GM21381 (cell line): ENCODE data around the gene ITGA8.
"Not testable (repeated sequence)": the region's sequence is repeated elsewhere in the genome, so short reads cannot be mapped to it uniquely, and the experiment has no call there.

Source experiments
- ATAC-seq: cut with Tn5 transposase; IDR thresholded peaks from one replicate; pipeline ENCODE4 v1.9.1; 2021; ENCODE audit warnings: mild to moderate bottlenecking, moderate library complexity; ENCODE audit not compliant: unreplicated experiment

The ITGA8 gene

DNA sequence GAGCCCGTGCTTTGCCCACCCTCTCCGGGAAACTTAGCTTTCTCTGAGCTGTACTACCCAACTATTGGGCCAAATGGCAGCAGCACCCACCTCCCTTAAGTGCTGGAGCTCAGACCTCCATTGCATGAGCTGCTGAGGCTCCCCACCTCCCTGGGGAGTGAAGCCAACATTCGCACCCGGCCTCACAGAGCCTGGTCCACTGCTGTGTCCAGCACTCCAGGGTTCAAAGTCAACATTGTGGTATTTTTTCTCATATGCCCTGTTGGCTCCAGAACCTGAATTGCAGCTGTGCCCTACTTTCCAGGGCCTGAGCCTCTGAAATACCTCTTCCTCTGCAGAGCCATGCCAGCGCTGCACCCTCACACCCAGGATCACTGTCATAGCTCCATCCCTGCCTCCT, 29.7 kb downstream of the ITGA8 start:
- no peak for ATAC-seq

DNA sequence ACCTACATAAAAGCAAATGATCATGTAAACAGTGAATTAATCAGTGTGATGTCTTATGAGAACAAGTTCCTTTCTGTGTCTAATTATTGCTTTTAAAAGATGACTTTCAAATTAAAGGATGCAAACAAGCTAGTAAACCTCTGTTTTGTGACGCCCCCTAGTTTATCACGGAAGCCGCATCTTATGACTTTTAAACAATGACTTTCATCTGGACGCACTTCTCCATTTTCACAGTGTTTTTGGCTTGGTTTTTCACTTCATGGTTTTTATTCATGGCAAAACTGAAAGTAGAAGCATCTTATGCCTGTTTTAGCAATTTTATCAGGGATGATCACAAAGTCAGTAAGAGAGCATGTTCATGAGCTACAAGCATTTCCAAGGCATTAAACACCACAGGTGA, 35.0 kb downstream of the ITGA8 start:
- ATAC-seq = no peak

DNA sequence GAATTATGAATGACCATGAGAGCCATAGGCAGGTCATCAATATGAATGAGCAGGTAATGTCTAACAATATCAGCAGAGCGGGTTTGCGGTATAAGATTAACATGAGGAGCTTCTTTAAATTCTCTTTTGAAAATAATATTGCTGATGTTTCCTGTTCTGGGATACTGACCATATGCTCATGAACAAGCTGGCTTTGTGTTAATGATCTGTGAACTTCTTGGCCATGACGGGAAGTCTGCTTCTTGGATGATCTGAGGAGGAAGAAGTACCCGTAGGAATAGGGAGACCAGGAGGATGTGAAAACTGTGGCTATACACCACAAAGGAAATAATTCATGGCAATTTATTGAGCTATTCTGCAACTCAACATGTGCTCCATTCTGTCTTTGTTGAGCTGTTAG, 38.6 kb downstream of the ITGA8 start:
- ATAC-seq = no peak

DNA sequence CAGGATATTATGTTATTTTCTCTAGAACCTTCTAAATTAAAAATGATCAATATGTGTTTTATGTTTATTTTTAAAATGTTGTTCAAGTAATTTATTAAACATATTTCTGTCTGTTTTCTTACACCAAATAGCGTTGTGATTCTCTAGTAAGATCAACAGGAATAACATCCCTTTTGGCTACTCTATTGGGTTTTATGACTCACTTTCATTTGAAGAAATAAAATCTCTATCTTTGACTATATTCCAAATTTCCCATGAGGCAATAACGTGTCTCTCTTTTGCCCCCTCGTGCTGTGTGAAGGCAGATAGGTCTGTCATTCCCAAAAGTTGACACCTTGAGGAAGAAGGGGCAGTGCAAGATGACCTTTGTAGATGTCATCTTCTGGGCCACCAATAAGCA, 40.9 kb downstream of the ITGA8 start:
- no peak for ATAC-seq

DNA sequence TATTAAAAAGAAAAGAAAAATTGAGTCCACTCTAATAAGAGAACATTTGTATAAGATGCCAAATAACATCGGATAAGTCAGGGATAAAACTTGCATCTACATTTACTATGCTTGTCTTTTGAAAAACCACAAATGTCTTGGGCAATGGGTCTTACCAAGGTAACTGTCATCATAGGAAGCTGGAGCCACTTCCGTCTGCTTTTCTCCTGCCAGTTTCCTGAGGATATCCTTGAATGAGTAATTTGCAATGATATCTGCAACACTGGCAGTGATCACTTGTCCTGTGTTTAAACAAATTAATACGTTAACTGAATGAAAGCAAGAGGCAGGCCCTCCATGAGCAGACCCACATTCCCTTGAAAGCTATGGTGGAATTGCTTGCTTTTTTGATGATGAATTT, 47.3 kb downstream of the ITGA8 start:
- no peak for ATAC-seq

DNA sequence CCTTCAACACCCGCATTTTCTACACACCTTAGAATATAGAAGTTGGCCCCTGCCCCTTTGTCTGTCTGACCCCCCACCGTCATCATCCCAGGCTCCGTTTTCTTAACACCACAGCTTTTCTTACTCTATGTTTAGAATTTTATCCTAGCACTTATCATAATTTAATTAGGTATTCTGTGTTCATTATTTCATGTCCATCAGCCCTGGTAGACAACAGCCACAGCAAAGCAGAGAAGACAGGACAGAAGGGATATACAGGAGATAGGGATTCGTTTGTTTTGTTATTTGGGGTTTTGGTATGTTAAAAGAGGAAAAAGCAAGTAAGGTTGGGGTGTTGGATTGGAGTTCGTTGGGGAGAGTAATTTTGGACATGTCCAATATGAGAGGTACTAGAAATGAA, 48.8 kb downstream of the ITGA8 start:
- no peak for ATAC-seq

DNA sequence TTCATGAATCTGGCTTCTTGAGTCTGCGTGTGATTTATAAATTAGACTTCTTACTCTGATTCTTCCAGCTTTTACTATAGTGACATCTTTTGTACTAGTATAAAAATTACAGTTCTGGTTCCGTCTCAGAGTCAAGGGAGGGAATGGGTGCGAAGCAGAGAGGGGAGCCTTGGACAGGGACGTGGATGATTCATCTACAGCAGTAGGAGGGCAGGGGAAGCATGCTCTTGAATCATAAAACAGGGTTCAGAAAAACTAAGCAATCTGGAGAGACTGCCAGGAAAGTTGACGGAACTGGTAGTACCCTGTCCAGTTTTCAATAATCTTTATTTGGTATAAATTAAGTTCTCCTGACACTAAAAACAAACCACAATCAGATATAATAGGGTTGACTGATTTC, 58.1 kb downstream of the ITGA8 start:
- ATAC-seq = no peak

DNA sequence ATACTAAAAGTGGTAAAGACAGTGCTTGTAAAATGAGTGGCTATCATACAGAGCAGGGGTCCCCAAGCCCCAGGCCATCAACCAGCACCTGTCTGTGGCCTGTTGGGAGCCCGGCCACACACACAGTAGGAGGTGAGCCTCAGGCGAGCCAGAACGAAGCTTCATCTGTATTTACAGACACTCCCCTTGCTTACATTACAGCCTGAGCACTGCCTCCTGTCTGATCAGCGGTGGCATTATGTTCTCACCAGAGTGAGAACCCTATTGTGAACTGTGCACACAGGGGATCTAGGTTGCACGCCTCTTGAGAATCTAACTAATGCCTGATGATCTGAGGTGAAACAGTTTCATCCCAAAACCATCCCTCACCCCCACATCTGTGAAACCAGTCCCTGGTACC, 58.7 kb downstream of the ITGA8 start:
- ATAC-seq = no peak

DNA sequence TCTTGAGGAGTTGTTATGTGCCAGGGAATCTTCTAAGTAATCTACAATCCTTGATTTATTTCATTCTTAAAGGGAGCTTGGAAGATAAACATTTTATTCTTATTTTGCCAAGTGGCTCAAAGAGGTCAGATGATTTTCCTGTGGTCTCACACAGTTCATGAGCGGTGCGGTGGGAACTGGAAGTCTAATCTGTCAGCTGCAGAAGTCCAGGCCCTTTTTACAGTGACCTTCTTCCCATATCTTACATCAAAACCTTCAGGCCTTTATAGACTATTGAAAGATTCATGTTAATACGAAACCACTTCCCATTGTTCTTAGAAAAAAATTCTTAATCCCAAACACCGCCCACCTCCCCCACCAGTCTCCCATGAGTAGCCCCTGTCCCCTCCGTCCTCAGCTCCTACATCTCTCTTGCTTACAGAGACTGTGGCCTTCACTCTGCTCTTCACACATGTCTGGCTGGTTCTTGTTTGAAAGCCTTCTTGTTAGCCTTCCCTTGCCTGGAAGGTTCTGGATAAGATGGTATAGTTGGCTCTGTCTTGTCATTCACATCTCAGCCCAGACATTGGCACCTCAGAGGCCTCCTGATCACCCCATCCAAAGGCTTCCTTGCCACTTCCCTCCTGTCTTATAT, 61.5 kb downstream of the ITGA8 start:
- ATAC-seq = no peak

DNA sequence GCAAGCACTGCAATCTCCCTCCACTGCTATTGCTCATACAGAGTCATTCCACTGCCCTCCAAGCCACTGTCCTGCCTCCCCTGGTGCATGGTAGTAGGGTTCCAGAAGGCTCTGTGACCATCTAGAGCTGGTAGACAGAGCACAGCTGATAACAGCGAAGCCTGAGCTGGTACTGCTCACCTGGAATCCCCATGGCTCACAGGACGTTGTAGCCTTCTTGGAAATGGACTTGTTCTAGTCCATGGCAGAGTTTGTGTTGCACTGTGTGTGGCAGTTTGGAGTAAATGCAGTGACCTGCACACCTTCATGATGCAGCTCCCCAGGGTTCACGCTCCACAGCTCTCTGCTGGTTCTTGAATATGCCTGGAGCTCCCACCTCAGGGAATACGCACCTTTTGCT, 67.0 kb downstream of the ITGA8 start:
- ATAC-seq = no peak

DNA sequence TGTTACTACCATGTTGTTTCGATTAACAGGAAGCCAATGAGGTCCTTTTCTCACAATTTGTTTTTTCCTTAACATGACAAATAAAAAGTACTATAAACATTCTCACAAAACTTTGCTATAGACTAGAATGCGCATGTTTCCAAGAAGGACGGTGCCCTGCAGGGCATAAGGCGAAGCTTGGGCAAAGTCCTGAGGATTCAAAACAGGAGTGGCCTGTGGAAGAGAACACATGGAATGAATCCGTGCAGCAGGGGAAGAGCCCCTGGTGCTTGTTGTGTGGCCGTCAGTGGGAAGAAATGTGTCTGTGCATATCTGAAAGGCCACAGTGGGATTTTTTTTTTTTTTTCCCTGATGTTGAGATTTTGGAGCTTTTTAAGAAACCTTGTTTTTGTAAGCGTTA, 67.6 kb downstream of the ITGA8 start:
- ATAC-seq = no peak

DNA sequence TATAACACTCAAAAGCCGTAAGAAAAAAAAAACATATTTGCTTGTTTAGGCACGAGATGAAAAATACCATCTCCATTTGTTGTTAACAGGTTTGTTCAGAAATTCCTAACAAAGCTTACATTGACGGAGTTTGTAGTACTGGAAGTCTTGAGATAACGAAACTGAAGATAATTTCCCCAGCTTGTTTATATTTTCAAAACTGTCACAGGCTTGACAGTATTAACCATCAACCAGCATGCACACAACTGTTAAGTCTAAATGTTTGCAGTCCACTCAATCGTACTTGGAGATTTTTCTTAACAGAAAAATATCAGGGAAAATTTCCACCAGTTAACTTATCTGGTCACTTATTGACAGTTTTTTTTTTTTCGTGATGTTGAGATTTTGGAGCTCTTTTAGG, 68.5 kb downstream of the ITGA8 start:
- ATAC-seq = no peak

DNA sequence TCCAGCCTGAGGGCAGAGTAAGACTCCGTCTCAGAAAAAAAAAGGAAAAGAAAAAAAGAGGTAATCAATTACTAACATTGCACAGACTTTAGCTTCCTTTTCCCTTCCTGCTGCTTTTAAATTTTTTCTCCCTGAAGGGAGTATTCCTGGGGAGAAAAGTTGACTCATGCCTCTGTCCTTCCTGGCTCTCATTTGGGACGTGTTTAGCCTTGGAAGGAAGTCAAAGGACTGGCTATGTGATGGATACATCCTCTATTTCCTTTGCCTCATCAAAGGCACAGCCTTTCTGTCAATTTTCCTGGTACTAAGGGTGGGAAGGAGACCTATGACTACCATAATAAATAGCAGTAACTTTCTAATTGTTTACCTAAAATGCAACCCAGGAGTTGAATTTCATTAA, 77.6 kb downstream of the ITGA8 start:
- no peak for ATAC-seq

DNA sequence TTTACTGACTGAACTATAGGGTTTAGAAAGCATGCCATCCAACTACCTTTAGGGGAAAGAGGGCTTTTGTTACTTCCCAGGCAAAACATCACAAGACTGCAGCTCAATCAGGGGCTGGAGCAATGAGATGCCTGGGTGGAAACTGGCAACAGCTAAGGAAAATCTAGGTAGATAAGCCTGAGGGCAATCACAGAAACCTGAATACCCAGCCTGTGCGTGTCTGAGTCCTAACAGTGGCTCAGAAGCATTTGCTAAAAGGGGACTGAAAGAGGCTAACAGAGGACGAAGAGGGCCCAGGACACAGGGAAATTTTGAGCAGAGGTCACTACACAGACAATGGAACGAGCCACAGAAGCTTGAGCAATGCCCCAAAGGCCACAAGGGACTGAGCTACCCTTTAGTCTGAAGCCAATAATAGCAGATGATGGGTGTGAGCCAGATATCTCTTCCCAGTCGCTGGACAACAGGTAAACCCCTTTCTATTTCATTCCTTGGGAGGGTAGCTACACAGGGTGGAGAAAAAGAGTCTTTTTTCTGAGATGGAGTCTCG, 79.1 kb downstream of the ITGA8 start:
- ATAC-seq = no peak

DNA sequence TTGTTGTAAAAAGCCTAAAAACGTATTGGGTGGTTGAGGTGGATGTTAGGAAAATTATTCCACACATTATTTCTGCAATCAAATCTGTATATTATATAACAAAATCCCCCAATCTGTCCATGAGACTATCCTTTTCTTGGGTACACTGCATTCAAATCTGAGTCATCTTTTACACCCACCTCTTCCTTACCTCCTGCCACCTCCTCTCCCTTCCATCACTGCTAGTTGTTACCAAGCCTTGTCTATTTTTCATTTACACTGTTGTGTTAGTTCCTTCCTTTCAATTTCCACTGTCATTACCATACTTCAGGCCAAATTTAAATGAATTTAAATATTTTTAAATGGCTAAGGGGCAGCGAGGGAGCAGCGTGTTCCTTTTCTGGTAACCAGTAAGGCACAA, 83.3 kb downstream of the ITGA8 start:
- ATAC-seq = no peak

DNA sequence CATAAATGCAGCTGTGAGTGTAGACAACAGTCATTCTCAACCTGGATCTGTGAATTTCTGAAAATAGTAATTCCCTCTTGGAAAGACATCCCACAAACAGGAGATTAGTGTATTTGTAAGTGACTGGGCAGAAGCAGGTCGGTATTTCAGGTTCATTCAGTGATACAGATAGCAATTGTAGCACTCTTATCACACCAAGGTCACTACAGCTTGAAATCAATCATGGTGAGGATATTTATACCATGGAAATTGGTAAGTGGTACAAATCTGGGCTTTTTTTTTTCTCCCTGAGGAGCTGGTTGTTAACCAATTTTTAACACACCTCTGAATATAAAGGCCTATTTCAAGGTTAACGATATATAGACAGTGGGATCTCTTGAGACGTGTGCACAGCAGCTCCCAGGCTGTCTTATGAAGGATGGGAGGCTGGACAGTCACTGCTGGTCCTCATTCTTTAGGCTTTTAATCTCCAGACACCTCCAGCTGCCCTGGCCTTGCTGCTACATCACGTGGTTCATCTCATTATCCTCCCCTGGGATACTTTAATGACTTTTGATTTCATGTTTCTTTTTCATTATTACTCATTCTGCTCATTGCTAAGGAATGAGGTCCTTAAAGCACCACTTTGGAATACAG, 87.1 kb downstream of the ITGA8 start:
- no peak for ATAC-seq

DNA sequence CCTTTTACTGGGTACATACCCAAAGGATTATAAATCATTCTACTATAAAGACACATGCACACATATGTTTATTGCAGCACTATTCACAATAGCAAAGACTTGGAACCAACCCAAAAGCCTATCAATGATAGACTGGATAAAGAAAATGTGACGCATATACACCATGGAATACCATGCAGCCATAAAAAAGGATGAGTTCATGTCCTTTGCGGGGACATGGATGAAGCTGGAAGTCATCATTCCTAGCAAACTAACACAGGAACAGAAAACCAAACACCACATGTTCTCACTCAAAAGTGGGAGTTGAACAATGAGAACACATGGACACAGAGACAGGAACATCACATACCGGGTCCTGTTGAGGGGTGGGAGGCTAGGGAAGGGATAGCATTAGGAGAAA, 88.5 kb downstream of the ITGA8 start:
- ATAC-seq = not testable (repeated sequence)

DNA sequence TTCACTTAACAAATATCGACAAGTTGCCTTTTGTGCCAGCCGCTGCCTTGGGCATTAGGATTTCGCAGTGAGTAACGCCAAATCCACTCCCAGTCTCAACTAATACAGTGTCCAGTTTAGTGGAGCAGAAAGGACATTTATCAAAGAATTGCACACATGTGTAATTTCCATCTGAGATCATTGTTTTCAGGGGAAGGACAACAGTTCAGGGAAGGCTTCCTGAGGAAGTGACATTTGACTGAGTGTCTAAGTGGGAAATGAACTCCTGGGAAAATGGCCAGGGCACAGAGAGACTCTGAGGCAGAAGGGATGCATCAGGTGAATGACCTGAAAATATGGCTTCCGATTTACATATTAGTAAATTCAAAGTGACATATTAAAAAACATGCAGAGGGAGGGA, 89.4 kb downstream of the ITGA8 start:
- ATAC-seq = no peak

DNA sequence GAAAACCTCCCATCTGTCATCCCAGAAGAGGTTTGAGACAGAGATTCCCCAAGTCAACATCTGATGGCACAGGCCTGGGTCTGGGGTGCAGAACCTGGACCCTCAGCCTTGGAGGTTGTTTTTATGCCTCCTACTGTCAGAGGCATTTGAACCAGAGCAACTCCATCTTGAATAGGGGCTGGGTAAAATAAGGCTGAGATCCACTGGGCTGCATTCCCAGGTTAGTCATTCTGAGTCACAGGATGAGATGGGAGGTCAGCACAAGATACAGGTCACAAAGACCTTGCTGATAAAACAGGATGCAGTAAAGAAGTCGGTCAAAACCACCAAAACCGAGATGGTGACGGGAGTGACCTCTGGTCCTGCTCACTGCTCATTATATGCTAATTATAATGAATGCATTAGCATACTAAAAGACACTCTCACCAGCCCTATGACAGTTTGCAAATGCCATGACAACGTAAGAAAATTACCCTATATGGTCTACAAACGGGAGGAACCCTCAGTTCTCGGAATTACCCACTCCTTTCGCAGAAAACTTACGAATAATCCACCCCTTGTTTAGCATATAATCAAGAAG, 92.0 kb downstream of the ITGA8 start:
- ATAC-seq = no peak

DNA sequence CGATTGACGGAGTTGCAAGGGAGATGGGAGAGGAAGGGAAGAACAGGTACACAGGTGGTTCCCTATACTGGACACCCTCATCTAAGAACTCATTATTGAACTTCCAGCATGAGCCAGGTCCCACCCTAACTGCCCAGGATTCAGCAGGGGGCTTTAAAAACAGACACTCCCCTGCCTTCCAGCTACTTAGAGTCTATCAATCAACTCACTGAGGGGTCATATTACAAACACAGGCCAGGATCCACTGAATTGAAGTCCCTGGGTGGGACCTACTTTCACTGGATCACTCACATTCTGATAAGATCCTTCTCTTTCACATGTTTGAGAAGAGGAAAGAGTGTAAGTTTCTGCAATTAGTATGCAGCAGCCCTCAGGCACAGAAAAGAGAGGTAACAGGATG, 92.8 kb downstream of the ITGA8 start:
- no peak for ATAC-seq

DNA sequence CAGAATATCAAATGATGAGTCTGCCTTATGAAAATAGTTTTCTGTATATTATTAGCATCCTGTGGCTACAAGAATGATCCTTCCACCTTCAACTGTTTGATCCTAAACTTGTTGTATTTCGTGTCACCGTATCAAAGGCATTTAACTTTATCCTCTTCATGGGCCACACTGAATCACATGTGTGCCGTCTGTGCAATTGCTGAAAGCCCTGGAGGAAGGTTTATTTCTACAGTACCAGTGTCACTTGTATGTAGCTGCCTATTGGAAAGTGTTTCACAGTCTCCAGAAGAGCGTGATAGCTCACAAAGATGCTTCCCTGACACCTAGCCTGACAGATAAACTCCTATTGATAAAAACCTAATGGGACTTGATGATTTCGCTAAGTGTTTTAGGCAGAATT, 94.5 kb downstream of the ITGA8 start:
- ATAC-seq = no peak

DNA sequence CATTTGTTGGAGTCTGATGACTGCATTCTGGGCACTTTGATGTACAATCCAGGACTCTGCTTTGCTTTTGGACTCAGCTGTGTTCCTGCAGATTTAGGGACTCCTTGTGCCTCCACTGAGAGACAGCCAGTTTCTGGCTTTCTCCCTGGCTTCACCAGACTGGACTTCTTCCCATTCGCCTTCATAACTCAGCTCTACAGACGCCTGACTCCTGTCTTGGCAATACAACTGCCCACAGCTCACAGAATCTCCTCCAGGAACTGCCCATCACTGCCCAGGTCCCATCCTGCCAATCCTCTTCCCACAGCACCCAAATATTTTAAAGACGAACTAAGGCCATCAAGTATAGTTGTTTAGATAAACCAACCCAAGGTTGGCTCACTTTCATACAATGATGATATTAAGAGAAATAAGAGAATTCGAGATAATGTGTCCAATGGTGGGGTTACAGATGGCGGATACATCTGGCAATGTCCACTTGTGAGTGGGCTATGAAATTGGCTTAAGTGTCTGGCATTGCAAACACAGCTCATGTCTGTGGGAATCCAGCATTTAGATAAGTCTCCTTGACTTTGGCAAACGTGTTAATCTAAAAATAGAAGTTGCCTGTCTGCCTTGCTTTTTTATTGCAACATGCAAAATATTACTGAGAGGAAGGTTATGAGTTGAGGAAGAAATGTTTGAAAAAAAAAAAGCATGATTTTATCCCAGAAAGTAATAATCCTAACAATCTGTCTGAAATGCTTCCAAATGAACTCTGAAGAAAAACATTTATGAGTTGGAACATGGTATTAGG, 95.1 kb downstream of the ITGA8 start:
- ATAC-seq = no peak
